ENCODE measurements around the gene RHOU. TPM values are rescaled to one million over a fixed set of nuclear protein-coding genes. Genes with fewer than 3 reads are reported as not detected.
A peak's percentile ranks its signal among the peaks of the same experiment; 100 is the strongest.

RHOU gene
- total RNA-seq, 1 donor from 2014 or later, result 67.0 TPM

GRCh38 chr1:228735871-228736586, 750 bp downstream of the RHOU start:
- Histone ChIP-seq H3K4me1 (peaks cover 25% of the 10 kb centered on the region), H2AFZ (replicated peaks) (peak overlapping the region; percentile 51), H3K36me3 (no peaks in the 10 kb centered on the region), H3K4me2 (peak overlapping the region; percentile 93), H3K9ac (peak overlapping the region; percentile 55), H3K4me3 (peak overlapping the region; percentile 96), H3K9me3 (ENCODE audit: low read depth) (no peaks in the 10 kb centered on the region), H3K79me2 (ENCODE audit: low read depth) (peaks cover 58% of the 10 kb centered on the region), H4K20me1 (ENCODE audit: low read depth) (peaks cover 46% of the 10 kb centered on the region), H3K27me3 (peaks cover 8% of the 10 kb centered on the region), H3K27ac (peak overlapping the region; percentile 2), H3F3A (ENCODE audit: low read depth) (peaks cover 4% of the 10 kb centered on the region)
- Mint-ChIP-seq H3K27ac (peak overlapping the region; percentile 66), H3K4me1 (peaks cover 29% of the 10 kb centered on the region), H3K27me3 (ENCODE audit: insufficient read depth, low read depth) (peaks cover 4% of the 10 kb centered on the region), H3K9me3 (no peaks in the 10 kb centered on the region), H3K36me3 (peaks cover 14% of the 10 kb centered on the region), H3K4me3 (peak overlapping the region; percentile 94)
- TF ChIP-seq CTCF (IDR thresholded peaks at IDR 0.05) (no peak), EZH2 (IDR thresholded peaks at IDR 0.05) (no peak), EZH2phosphoT487 (IDR thresholded peaks at IDR 0.05) (no peak)
- peak; percentile 58 for DNase-seq (ENCODE audit: low spot score)

- peak overlapping the region; percentile 55 for H3K9ac ChIP-seq
- H3K9me3 Mint-ChIP-seq, result no peaks in the 10 kb centered on the region
- peaks cover 8% of the 10 kb centered on the region for H3F3A ChIP-seq (ENCODE audit: low read depth)
- no peak overlapping the region for H3K27ac Mint-ChIP-seq
- peaks cover 55% of the 10 kb centered on the region for H4K20me1 ChIP-seq (ENCODE audit: low read depth)
- peaks cover 8% of the 10 kb centered on the region for H3K27me3 ChIP-seq
- H3K4me2 ChIP-seq, result peak overlapping the region; percentile 93
- no peak for TF ChIP-seq EZH2 (IDR thresholded peaks at IDR 0.05)
- H3K27ac ChIP-seq, result peak overlapping the region; percentile 53
- peak overlapping the region; percentile 96 for H3K4me3 ChIP-seq
- peaks cover 29% of the 10 kb centered on the region for H3K4me1 Mint-ChIP-seq
- H3K79me2 ChIP-seq (ENCODE audit: low read depth), result peaks cover 67% of the 10 kb centered on the region
- H3K4me3 Mint-ChIP-seq, result peak overlapping the region; percentile 94
- DNase-seq (ENCODE audit: low spot score), result peak; percentile 29
- peaks cover 4% of the 10 kb centered on the region for H3K27me3 Mint-ChIP-seq (ENCODE audit: insufficient read depth, low read depth)
- H2AFZ ChIP-seq (replicated peaks), result no peak overlapping the region
- H3K4me1 ChIP-seq, result peaks cover 25% of the 10 kb centered on the region
- peaks cover 14% of the 10 kb centered on the region for H3K36me3 Mint-ChIP-seq
- no peaks in the 10 kb centered on the region for H3K36me3 ChIP-seq
- no peaks in the 10 kb centered on the region for H3K9me3 ChIP-seq (ENCODE audit: low read depth)
These were observed 1.7 kb downstream of the RHOU start for GRCh38 chr1:228736844-228737445.

GRCh38 chr1:228737601-228738041, 2.3 kb downstream of the RHOU start:
- H3K27ac ChIP-seq, result no peak overlapping the region
- peaks cover 9% of the 10 kb centered on the region for H3F3A ChIP-seq (ENCODE audit: low read depth)
- TF ChIP-seq CTCF (IDR thresholded peaks at IDR 0.05) (no peak), EZH2phosphoT487 (IDR thresholded peaks at IDR 0.05) (no peak), EZH2 (IDR thresholded peaks at IDR 0.05) (no peak)
- DNase-seq (ENCODE audit: low spot score), result no peak
- no peaks in the 10 kb centered on the region for H3K9me3 ChIP-seq (ENCODE audit: low read depth)
- Mint-ChIP-seq H3K27me3 (ENCODE audit: insufficient read depth, low read depth) (peaks cover 4% of the 10 kb centered on the region), H3K27ac (no peak overlapping the region), H3K9me3 (no peaks in the 10 kb centered on the region), H3K36me3 (peaks cover 19% of the 10 kb centered on the region), H3K4me3 (peak overlapping the region; percentile 94), H3K4me1 (peaks cover 29% of the 10 kb centered on the region)
- H3K9ac ChIP-seq, result no peak overlapping the region
- H3K4me3 ChIP-seq, result peak overlapping the region; percentile 96
- no peaks in the 10 kb centered on the region for H3K36me3 ChIP-seq
- peaks cover 25% of the 10 kb centered on the region for H3K4me1 ChIP-seq
- peaks cover 74% of the 10 kb centered on the region for H3K79me2 ChIP-seq (ENCODE audit: low read depth)
- no peak overlapping the region for H2AFZ ChIP-seq (replicated peaks)
- peaks cover 62% of the 10 kb centered on the region for H4K20me1 ChIP-seq (ENCODE audit: low read depth)
- peak overlapping the region; percentile 93 for H3K4me2 ChIP-seq
- peaks cover 8% of the 10 kb centered on the region for H3K27me3 ChIP-seq

GRCh38 chr1:228739826-228740225, 4.5 kb downstream of the RHOU start:
- Mint-ChIP-seq H3K27me3 (ENCODE audit: insufficient read depth, low read depth) (peaks cover 2% of the 10 kb centered on the region), H3K36me3 (peaks cover 36% of the 10 kb centered on the region), H3K4me1 (peaks cover 23% of the 10 kb centered on the region), H3K27ac (no peak overlapping the region), H3K9me3 (no peaks in the 10 kb centered on the region), H3K4me3 (no peak overlapping the region)
- Histone ChIP-seq H3K4me1 (peaks cover 25% of the 10 kb centered on the region), H3K27ac (no peak overlapping the region), H3K4me2 (no peak overlapping the region), H3K9me3 (ENCODE audit: low read depth) (no peaks in the 10 kb centered on the region), H2AFZ (replicated peaks) (no peak overlapping the region), H3K79me2 (ENCODE audit: low read depth) (peaks cover 83% of the 10 kb centered on the region), H3K4me3 (no peak overlapping the region), H3F3A (ENCODE audit: low read depth) (peaks cover 18% of the 10 kb centered on the region), H3K36me3 (no peaks in the 10 kb centered on the region), H3K9ac (no peak overlapping the region), H4K20me1 (ENCODE audit: low read depth) (peaks cover 77% of the 10 kb centered on the region), H3K27me3 (no peaks in the 10 kb centered on the region)
- TF ChIP-seq CTCF (IDR thresholded peaks at IDR 0.05) (no peak), EZH2phosphoT487 (IDR thresholded peaks at IDR 0.05) (no peak), EZH2 (IDR thresholded peaks at IDR 0.05) (no peak)
- no peak for DNase-seq (ENCODE audit: low spot score)

Data from neural progenitor cell (in vitro differentiated cells).